Progenitor cell of endocrine pancreas (in vitro differentiated cells): ENCODE measurements around the gene HES4. TPM values are rescaled to one million over a fixed set of nuclear protein-coding genes. Genes with fewer than 3 reads are reported as not detected.

Experiments used
- DNase-seq: peaks from one replicate; pipeline ENCODE4 v3.0.0; 2021; ENCODE audit warnings: low spot score; ENCODE audit not compliant: unreplicated experiment
- H3K27ac Mint-ChIP-seq: 2 replicates; pipeline ENCODE4 v1.8.0; 2021; ENCODE audit warnings: mild to moderate bottlenecking, moderate library complexity, mixed read lengths
- H3K27me3 Mint-ChIP-seq: 2 replicates; pipeline ENCODE4 v1.8.0; 2021; ENCODE audit warnings: mixed read lengths
- H3K36me3 Mint-ChIP-seq: 2 replicates; pipeline ENCODE4 v1.8.0; 2022; ENCODE audit warnings: mixed read lengths; ENCODE audit not compliant: insufficient read depth
- H3K4me1 Mint-ChIP-seq: 2 replicates; pipeline ENCODE4 v1.8.0; 2021; ENCODE audit warnings: low read depth, mixed read lengths
- H3K4me3 Mint-ChIP-seq: 2 replicates; pipeline ENCODE4 v1.8.0; 2021; ENCODE audit warnings: low read depth, mild to moderate bottlenecking, moderate library complexity, mixed read lengths
- H3K9me3 Mint-ChIP-seq: 2 replicates; pipeline ENCODE4 v1.8.0; 2021; ENCODE audit warnings: low read depth, mixed read lengths
- CTCF ChIP-seq: fragments of 200-600 bp; sonication (generic); IDR thresholded peaks from one replicate; pipeline ENCODE4 v1.5.0; 2021; ENCODE audit warnings: antibody characterized with exemption, mild to moderate bottlenecking; ENCODE audit not compliant: unreplicated experiment
- total RNA-seq: library from RNA; stranded (reverse); gene quantifications from 2 replicates; pipeline ENCODE4 v1.2.1, GENCODE V29; 2021

The HES4 gene
- total RNA-seq, 1 donor from 2014 or later = 83.8 TPM

DNA sequence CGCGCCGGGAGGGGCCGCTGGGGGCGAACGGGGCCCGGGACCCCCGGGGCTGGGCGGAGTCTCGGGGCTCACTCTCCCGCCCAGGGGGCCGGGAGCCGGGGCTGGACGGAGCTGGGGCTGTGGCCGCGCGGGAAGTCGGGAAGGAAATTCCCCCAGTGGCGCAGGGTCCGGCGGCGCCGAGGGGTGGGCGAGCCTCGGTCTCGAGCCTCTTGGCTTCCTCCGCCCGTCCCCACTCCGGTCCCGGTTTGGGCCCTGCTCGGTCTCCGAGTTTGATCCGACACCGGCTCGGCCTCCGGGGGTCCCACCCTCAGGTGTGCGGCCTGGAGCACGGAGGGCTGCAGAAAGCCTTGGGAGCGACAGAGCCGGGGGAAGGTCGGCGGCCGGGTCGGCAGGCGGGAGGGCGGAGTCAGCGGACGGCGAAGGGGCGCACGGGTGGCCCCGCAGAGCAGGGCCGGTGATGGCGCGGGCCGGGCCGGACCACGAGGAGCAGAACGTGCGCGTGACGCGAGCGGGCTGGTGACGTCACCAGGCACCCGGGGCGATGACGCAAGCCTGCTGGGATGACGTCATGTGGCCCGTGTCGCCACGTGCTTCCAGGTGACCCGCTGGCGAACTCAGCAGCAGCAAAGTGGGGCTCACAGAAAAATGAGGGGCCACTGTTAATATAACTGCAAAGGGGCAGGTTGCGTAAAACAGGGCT, 610 bp upstream of the HES4 start:
- Mint-ChIP-seq H3K36me3 (no peaks in the 10 kb centered on the region), H3K27ac (peak overlapping the region; percentile 99), H3K4me3 (peak overlapping the region; percentile 80), H3K27me3 (peaks cover 9% of the 10 kb centered on the region), H3K9me3 (no peaks in the 10 kb centered on the region), H3K4me1 (peaks cover 15% of the 10 kb centered on the region)
- no peak for TF ChIP-seq CTCF
- peak; percentile 82 for DNase-seq

DNA sequence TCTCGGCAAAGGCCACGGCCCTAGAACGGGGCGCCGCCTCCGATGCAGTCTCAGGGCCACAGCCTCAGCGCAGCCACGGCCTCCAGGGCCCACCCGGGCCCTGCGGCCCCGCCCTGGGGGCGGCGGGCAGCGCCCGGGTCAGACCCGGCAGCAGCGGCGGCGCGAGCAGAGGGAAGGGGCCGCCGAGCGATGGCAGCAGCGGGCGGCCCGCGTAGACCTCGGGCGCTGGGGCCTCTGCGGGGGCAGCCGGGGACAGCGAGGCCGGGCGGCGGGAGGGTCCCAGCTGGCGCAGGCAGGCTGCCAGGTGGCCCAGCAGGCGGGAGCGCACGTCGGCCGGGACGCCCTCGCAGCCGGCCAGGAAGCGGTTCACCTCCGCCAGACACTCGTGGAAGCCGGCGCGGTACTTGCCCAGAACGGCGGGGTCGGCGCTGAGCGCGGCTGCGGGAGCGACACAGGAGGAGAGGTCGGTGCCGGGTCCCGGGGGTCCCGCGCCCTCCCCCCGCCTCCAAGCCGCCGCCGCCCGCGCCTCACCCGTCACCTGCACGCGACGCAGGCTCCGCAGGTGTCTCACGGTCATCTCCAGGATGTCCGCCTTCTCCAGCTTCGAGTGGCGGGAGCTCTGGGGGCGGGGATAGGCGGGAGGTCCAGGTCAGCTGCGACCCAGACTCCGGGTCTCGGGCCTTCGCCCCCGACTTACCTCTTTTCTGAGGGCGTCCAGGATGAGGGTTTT, 737 bp downstream of the HES4 start:
- H3K36me3 Mint-ChIP-seq = no peaks in the 10 kb centered on the region
- H3K27ac Mint-ChIP-seq = peak overlapping the region; percentile 62
- DNase-seq = peak; percentile 39
- H3K4me1 Mint-ChIP-seq = peaks cover 4% of the 10 kb centered on the region
- TF ChIP-seq CTCF = no peak
- peak overlapping the region; percentile 67 for H3K4me3 Mint-ChIP-seq
- H3K9me3 Mint-ChIP-seq = no peaks in the 10 kb centered on the region
- H3K27me3 Mint-ChIP-seq = peaks cover 15% of the 10 kb centered on the region

- H3K27ac Mint-ChIP-seq = no peak overlapping the region
- peaks cover 4% of the 10 kb centered on the region for H3K4me1 Mint-ChIP-seq
- DNase-seq = no peak
- no peak for TF ChIP-seq CTCF
- H3K9me3 Mint-ChIP-seq = no peaks in the 10 kb centered on the region
- no peaks in the 10 kb centered on the region for H3K36me3 Mint-ChIP-seq
- H3K27me3 Mint-ChIP-seq = peaks cover 15% of the 10 kb centered on the region
- H3K4me3 Mint-ChIP-seq = peak overlapping the region; percentile 66
Measured at GRCh38 chr1:998745-998994, 1.2 kb downstream of the HES4 start.

DNA sequence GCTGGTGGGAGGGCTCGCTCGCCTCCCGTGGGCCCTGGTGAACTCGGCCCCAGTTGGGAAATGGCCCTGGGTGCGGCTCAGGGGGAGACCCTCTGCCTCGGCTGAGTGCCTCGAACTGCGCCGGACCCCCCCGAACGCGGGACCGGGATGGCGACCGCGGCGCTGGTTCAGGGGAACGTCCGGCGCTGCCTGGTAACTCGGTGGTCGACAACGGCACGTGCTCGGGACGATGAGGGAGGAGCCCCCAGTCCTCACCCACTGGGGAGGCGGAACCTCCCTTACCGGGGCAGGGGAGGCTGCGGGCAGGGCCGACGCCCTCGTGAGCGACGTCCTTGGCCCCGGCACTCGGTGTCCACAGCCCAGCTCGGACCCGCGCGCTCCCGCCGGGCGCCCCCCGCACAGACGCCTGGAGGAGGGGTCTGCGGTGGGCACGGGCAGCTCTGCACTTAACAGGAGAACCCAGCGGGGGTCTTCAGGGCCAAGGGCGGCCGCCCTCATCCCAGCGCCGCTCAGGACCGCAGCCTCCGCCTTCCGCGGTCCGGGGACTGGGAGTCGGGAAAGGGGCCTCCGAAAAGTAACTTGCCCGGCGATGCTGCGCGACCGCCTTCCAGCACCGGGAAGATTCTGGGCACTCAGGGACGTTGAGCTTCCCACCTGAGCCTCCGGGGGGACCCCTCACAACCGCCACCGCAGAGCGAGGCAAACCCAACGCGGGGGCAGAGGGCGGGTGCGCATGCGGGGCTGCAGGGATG, 1.7 kb downstream of the HES4 start:
- H3K4me1 Mint-ChIP-seq = peaks cover 4% of the 10 kb centered on the region
- H3K36me3 Mint-ChIP-seq = no peaks in the 10 kb centered on the region
- TF ChIP-seq CTCF = no peak
- peak overlapping the region; percentile 24 for H3K27ac Mint-ChIP-seq
- no peaks in the 10 kb centered on the region for H3K9me3 Mint-ChIP-seq
- peaks cover 15% of the 10 kb centered on the region for H3K27me3 Mint-ChIP-seq
- peak; percentile 44 for DNase-seq
- H3K4me3 Mint-ChIP-seq = peak overlapping the region; percentile 66

DNA sequence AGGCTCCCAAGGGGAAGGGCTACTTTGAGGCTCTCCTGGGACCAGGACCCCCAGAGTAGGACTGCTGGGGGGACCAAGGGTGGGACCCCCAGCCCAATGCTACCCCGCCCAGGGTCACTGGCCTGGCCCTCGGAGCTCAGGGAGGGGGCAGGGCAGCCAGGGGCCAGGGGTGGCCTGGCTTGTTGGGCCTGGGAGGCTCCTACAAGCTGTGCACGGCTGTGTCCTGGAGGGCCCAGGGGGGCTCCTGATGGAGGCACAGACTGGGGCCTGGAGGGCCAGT, 2.2 kb downstream of the HES4 start:
- H3K36me3 Mint-ChIP-seq = peaks cover under 1% of the 10 kb centered on the region
- peaks cover 2% of the 10 kb centered on the region for H3K9me3 Mint-ChIP-seq
- H3K27me3 Mint-ChIP-seq = peaks cover 16% of the 10 kb centered on the region
- no peak for DNase-seq
- TF ChIP-seq CTCF = no peak
- H3K4me1 Mint-ChIP-seq = peaks cover 4% of the 10 kb centered on the region
- no peak overlapping the region for H3K27ac Mint-ChIP-seq
- H3K4me3 Mint-ChIP-seq = peak overlapping the region; percentile 14
